ENCODE results near the gene WHRN.

GRCh38 chr9:114376586-114377445, 128.5 kb downstream of the WHRN start:
- TF ChIP-seq POLR2A (IDR thresholded peaks at IDR 0.05; ENCODE audit: low read depth, low read length), result peak; percentile 2; the same call in 1 of the 2 replicates
- no peak for TF ChIP-seq POLR2AphosphoS5 (IDR thresholded peaks at IDR 0.05; ENCODE audit: low read depth, low read length)
- no peak for TF ChIP-seq TAF1 (IDR thresholded peaks at IDR 0.05; ENCODE audit: borderline replicate concordance, low read depth, low read length)

All from GM12892 (cell line).